HG03108 (cell line): ENCODE data around the gene AKAP14.
"Not testable (repeated sequence)": the region's sequence is repeated elsewhere in the genome, so short reads cannot be mapped to it uniquely, and the experiment has no call there.

ENCODE experiments used
- ATAC-seq: cut with Tn5 transposase; IDR thresholded peaks from one replicate; pipeline ENCODE4 v1.9.1; 2021; ENCODE audit warnings: moderate library complexity; ENCODE audit not compliant: unreplicated experiment

Gene AKAP14

GRCh38 chrX:119895843-119896326 is at the start of gene AKAP14:
AKAP14 (plus strand) TSS chrX:119895893; CDS start chrX:119903224, 7,331 bp downstream.
- no peak for ATAC-seq

GRCh38 chrX:119852382-119853353 is 43.0 kb upstream of the AKAP14 start, which contains the start of gene UPF3B:
UPF3B (minus strand) TSS chrX:119852963; CDS start chrX:119852928, 35 bp downstream.
- peak; percentile 98 for ATAC-seq

GRCh38 chrX:119853444-119853843 is 42.2 kb upstream of the AKAP14 start:
- ATAC-seq = no peak

- peak; percentile 7 for ATAC-seq
Observed at GRCh38 chrX:119870626-119871131, 25.0 kb upstream of the AKAP14 start.

- peak; percentile 31 for ATAC-seq
Observed at GRCh38 chrX:119871245-119871598, 24.5 kb upstream of the AKAP14 start.

GRCh38 chrX:119871599-119872395 is 23.9 kb upstream of the AKAP14 start, which contains the start of the genes NDUFA1 and RNF113A:
NDUFA1 (plus strand) TSS chrX:119871832; CDS start chrX:119871912, 80 bp downstream.
RNF113A (minus strand) TSS chrX:119871733; CDS start chrX:119871613, 120 bp downstream.
- ATAC-seq = peak; percentile 88

- no peak for ATAC-seq
Observed at GRCh38 chrX:119878740-119879139, 17.0 kb upstream of the AKAP14 start.

GRCh38 chrX:119880076-119880475 is 15.6 kb upstream of the AKAP14 start:
- ATAC-seq = no peak

GRCh38 chrX:119880552-119881437 is 14.9 kb upstream of the AKAP14 start:
- ATAC-seq = no peak

GRCh38 chrX:119885554-119886428 is 9.9 kb upstream of the AKAP14 start:
- ATAC-seq = no peak

GRCh38 chrX:119887721-119888425 is 7.8 kb upstream of the AKAP14 start:
- peak; percentile 83 for ATAC-seq

- not testable (repeated sequence) for ATAC-seq
Observed at GRCh38 chrX:119890626-119891025, 5.1 kb upstream of the AKAP14 start.

GRCh38 chrX:119891961-119892692 is 3.6 kb upstream of the AKAP14 start:
- ATAC-seq = not testable (repeated sequence)

- no peak for ATAC-seq
Observed at GRCh38 chrX:119899125-119899524, 3.4 kb downstream of the AKAP14 start.

- no peak for ATAC-seq
Observed at GRCh38 chrX:119900976-119901375, 5.3 kb downstream of the AKAP14 start.

- no peak for ATAC-seq
Observed at GRCh38 chrX:119916310-119916709, 20.6 kb downstream of the AKAP14 start.

GRCh38 chrX:119917877-119918276 is 22.2 kb downstream of the AKAP14 start:
- ATAC-seq = no peak
